GM15510 (cell line): ENCODE data around the gene MYH2.

Experiments used
- POLR2A ChIP-seq: IDR thresholded peaks from 3 replicates; pipeline ENCODE4 v1.6.1; 2011; ENCODE audit warnings: borderline replicate concordance; ENCODE audit not compliant: insufficient read length; ENCODE audit errors: extremely low read depth

MYH2 gene

DNA sequence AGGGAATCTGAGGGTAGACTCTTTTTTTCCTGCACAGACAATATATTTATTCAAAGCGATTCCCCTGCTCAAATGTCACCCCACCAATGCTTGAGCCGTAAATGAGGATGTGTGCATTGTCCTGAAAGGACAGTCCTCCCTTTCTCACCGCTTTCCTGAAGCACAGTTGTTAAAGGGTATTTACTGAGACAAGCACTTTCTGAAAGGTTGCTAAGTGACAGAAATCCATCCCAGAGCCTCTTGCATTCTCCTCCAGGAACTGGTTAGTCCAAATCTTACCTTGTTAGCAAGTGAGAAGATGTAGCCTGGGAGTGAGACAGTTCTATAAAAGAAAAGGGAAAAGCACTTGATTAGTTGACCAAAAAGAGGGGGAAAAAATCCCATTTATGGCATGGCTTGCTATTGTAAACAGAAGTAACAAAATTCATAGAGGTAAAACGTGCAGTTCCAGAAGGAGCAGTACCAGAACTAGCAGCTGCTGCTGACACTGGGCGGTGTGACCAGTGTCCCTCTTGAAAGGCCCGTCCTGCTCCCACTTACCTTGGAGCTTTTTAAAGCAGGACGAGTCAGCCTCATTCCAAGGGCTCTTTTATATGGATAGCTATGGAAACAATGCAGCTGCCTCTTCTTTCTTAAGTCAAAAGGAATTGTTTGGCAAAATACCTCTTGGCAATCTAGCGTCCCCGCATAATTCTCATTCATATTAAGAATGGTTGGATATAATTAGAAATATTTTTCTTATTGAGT lies at the start of gene MYH2:
MYH2 (minus strand) TSS at position 563 of the 747 bp plus-strand sequence. CDS start 1,738 bp downstream, outside the sequence.
- no peak for TF ChIP-seq POLR2A

DNA sequence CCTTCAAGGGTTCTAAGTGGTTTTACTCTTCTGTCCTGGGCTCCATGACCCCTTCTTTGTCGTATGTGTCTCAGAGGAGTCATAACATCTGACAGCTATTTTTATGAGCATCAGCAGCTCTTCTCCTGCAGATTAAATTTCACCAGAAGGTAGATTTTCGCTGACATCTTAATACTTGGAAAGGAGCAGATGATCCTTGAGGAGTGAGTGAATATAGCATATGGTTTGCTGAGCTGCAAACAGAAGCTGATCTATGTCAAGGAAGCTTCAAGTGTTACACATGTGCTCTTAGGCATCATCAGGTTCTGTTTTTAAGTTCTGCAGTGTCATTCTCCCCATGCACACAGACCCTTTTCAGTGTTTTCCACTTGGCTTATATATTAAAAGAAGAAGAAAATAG lies 49.2 kb upstream of the MYH2 start:
- TF ChIP-seq POLR2A: no peak

DNA sequence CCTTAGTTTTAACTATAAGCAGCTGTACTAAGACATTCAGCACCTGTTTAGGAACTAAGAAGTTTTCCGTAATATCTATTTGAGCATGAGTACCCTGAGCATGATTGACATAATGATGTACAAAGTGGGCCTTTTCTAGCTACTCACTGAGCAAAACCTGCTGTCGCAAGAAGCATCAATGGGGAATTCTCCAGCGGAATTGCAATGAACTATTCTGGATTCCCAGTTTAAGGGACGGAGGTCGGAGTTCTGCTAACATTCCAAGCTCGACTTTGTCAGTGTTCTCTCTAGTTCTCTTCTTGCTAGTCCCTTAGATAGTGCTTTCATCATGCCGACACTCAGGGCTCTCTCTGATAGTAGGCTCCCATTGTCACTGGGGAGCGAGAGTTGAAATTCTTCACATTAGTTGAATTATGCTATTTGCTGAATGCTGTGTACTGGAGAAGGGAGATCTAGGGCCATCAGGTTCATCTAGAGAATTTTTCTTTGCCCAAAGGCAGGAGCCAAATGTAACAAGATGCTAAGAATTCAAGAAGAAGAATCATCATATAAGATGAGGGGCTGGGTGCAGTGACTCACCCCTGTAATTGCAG lies 40.2 kb upstream of the MYH2 start:
- no peak for TF ChIP-seq POLR2A

DNA sequence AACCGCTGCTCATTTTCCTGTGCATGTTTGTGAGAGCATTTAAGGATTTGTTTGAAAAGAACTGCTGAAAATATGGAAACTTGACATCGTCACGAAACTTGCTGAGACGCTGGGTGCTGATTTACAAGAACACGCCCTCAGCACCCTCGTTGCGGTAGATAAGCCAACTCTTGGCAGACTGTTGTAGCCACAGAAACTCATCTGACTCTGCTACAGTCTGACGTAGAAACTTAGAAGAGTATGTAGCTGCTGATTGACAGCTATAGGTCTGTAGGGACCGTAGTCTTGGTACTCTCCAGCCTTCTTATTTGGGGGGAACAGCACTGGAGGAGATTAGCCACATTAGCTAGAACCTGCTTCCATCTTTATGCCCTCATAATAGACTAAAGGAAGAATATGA lies 36.1 kb upstream of the MYH2 start:
- TF ChIP-seq POLR2A: no peak

DNA sequence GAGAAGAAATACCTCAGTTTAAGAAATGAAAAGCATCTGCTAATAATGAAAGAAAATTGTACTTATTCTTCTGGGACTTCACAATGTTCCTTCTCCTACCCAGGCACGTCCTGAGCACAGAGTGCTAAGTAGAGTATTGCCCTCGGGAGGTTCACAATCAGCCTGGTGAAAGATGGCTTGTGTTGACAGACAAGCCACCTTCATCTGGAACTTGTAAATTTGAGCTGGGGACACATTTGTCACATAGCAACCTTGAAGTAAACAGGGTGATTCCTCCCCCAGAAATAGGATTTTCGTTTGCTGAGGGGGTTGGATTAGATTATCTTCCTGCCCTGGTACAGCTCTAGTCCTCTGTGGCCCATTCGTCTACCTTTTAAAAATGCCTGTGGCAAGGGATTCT lies 34.4 kb upstream of the MYH2 start:
- no peak for TF ChIP-seq POLR2A

DNA sequence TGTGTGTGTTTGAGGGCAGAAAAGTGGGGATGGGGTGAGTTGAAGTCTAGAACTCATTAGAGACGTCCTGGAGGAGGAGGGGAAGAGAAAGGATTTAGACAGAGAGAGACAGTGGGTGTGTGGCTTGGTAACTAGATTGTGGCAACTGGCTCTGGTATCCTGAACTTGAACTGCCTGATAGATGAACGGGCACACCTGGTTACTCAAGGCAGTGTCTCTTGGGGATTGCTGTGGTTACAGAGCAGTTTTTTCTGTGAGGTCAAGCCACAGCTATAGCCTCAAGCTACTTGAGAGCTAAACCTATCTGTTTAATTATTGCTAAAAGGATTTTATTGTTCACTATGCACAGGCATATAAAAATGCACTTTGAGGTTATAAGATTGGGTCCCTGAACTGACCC lies 29.8 kb upstream of the MYH2 start:
- TF ChIP-seq POLR2A: no peak

DNA sequence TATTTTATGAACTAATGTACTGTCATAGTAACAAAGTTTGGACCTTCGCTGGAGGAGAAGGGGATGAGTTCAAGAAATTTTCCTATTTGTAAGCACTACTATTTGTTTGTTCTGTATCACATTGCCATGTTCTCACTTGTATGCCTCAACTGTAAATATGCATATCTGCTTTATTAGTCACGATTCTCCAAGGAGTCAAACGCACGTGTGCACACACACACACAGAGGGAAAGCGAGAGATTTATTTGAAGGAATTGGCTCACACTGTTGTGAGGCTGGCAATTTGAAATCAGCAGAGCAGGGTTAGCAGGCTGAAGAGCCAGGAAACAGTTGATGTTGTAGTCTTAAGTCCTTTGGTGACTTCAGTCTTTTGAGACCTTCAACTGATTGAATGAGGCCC lies 24.9 kb upstream of the MYH2 start:
- TF ChIP-seq POLR2A: no peak

DNA sequence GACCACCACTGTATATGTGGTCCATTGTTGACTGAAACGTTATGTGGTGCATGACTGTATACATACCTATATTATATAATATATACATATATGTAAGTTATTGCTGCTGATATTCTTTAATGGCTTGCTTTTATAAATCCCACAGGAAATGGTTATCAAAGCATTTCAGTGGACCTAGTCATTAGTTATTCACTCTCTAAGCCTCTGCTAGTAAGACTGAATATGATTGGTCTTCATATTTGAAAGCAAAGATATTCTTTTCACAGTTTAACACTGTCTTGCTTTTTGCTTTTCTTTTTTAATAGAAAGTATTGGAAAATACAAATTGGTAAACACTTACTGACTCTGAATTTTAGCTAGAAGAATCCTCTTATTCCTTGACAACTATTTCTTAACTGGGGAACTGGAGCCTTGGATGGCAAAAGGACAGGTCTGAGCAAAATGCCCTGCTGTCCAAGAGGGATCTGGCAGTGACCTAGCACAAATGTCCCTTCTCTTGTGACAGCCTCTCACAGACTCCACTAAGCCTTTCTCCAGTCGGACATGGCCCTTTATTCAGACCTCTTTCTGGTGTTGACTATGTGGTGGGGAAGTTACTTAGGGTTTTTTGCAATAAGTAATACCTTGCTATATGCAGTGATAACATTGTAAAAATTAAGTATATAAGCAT lies 14.7 kb upstream of the MYH2 start:
- TF ChIP-seq POLR2A: no peak

DNA sequence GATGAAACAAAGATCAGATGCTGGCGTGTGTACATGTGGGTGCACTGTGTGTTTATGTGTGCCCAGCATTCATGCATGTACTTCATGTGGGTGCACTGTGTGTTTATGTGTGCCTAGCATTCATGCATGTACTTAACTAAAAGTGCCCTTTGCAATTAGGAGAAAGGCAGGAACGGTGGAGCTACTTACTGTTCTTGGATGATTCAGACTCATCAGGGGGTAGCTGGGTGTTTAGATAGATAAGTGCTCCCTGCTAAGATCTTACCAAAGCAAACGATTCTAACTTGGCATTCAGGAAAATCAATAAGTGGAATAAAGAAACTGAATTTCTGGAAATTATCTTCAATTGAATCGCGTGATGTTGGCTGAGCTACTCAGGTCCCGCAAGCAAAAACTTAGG lies 8.6 kb upstream of the MYH2 start:
- no peak for TF ChIP-seq POLR2A

DNA sequence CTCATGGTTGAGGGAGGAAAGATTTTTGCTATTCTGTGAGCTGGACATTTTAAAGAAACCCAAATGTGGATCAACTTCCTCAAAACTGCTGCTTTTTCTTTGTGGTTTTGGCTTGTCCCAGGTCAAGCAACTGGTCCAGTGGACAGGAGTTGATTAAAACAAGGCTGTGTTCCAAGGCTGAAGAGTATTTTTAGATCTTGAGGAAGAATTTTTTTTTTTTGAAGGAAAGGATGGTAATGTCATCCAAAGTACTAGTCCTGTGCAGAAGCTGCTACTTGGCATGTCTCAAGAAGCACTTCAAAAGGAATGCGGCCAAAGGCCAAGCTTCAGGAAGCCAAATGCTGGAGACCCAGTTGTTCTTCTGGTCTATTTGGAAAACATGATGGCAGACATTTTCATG lies 8.0 kb upstream of the MYH2 start:
- TF ChIP-seq POLR2A: no peak

DNA sequence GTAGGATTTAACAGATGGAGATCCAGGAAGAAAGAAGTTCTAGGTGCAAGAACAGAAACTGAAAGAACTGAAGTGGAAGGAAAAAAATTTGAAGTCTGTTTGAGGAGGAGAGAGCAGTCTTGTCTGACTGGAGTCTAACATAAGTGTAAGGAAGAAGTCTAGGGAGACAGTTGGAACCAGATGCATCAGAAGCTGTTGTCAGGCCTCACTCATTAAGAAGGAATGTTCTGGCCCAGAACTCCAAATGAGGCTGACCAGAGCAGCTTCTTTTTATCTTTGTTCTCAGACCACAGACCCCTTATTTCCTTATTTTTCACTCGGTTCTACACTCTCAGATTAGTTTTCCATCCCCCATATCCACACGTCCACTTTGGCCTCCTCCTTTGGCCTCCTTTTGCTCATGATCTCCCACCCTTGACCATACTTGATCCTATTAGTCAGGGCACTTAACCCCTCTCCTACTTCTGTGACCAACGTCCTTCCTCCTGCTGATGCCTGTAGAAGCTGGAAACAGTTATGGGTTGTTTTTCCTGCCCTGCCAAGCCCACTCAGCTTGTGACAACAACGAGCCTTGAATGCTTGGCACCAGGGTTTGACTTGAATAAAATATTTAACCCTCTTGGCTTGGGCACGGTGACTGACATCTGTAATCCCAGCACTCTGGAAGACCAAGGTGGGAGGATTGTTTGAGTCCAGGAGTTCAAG lies 7.0 kb upstream of the MYH2 start:
- no peak for TF ChIP-seq POLR2A

DNA sequence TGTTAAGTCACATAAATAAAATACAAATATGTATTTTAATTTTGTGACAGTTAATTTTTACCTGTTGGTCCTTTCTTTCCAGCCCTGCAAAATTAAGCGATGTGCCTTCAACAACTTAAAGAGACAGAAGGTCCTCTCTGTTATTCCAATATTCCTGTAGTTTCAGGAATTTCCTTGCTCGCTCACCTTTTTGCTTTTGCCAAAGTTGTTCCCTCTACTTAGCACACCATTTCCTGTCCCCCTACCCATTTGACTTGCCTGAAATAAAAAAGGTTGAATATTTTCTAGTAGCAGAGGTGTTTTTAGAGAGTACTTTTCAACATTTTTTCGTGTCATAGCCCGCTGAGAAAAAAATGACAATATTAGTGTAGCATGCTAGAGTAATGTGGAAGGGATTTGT lies 556 bp upstream of the MYH2 start:
- no peak for TF ChIP-seq POLR2A

DNA sequence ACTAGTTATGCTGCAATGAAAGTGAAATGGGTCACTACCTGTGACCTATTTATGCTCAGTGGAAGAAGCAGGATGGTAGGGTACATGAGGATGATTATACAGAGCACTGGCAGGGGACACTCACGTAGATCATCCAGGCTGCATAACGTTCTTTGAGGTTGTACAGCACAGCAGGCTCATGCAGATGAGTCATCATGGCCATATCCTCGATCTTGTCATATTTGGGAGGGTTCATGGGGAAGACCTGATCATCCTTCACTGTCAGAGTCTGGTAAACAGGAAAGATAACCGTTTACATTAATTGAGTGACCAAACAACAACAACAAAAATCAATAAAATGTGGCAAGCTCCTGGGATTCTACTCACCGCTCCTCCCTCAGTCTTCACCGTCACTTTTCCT lies 2.1 kb downstream of the MYH2 start:
- TF ChIP-seq POLR2A: no peak

DNA sequence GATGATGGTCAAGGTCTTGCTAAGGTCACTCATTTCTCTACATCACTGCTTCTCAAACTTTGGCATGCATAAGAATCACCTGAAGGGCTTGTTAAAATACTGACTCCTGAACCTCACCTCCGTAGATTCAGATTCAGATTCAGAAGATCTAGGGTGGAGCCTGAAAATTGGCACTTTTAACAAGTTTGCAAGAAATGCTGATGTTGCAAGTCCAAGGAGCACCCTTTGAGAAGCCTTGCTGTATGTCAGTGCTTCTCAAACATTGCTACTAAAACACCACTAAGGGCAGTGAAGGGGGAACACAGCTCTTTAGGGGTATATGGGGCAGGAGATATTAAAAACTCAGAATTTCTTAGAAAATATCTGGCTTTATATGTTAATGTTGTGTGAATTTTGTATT lies 17.4 kb downstream of the MYH2 start:
- TF ChIP-seq POLR2A: no peak

DNA sequence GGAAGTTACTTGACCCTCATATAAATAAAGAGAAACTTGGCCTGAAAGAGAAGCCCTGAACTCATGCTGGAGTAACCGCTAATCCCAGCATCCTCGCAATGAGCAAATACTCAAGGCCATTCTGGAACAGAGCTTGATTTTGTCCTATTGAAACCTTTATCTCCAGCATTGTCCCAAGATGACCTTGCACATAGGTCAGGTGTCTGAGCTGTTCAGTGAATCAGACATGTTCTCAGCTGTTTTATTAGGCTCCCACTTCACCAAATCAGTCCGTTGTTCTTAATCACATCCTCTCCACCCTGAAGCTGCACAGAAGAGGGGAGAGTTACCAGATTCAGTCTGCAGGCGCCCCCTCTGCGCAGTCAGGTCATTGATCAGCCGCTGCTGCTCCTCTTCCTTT lies 22.0 kb downstream of the MYH2 start:
- no peak for TF ChIP-seq POLR2A
